ENCODE data around the gene PRKCA.

The PRKCA gene

GRCh38 chr17:66462010-66462409, 159.6 kb downstream of the PRKCA start:
- Mint-ChIP-seq H3K27ac (no peak overlapping the region), H3K36me3 (ENCODE audit: insufficient read depth) (peaks cover 6% of the 10 kb centered on the region)

DNA sequence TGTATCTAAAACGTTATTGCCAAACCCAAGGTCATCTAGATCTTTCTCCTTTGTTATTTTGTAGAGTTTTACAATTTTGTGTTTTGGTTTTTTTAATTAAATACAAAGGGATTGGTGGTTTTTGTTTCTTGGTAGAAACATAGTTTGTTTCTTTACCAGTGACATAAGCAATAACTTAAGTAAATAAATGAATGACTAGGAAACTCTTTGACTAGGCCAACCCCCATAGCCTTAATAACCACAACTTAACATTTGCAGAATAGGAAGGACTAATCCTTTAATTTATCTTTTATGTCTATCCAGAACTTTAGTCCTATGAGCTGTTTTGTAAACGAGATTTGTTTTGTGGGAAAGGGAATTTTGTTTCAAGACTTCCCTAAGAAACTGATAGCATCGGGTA, 162.5 kb downstream of the PRKCA start:
- Mint-ChIP-seq H3K4me1 (ENCODE audit: low read depth in 2 of 2) (peaks cover 17 to 20% of the 10 kb centered on the region in 2 donors), H3K4me3 (no peak overlapping the region)
- no peak for ATAC-seq (replicated peaks)

More at GRCh38 chr17:66462010-66462409, 159.6 kb downstream of the PRKCA start:
- Mint-ChIP-seq H3K9me3 (no peaks in the 10 kb centered on the region), H3K27me3 (no peaks in the 10 kb centered on the region), H3K4me1 (ENCODE audit: low read depth in 2 of 2) (peaks cover 4 to 7% of the 10 kb centered on the region in 2 donors), H3K4me3 (no peak overlapping the region)
- DNase-seq (no peak), ATAC-seq (replicated peaks) (no peak)

GRCh38 chr17:66465701-66466100, 163.3 kb downstream of the PRKCA start:
- no peaks in the 10 kb centered on the region for H3K27me3 Mint-ChIP-seq
- DNase-seq, result no peak
- H3K9me3 Mint-ChIP-seq, result no peaks in the 10 kb centered on the region
- peaks cover 20 to 25% of the 10 kb centered on the region in 2 donors for H3K4me1 Mint-ChIP-seq (ENCODE audit: low read depth in 2 of 2)
- H3K36me3 Mint-ChIP-seq (ENCODE audit: insufficient read depth), result peaks cover 3% of the 10 kb centered on the region
- no peak for ATAC-seq (replicated peaks)
- H3K27ac Mint-ChIP-seq, result peak overlapping the region; percentile 12 to 74
- H3K4me3 Mint-ChIP-seq, result no peak overlapping the region

More for the DNA sequence above, 162.5 kb downstream of the PRKCA start:
- no peaks in the 10 kb centered on the region for H3K27me3 Mint-ChIP-seq
- H3K27ac Mint-ChIP-seq, result no peak overlapping the region
- H3K36me3 Mint-ChIP-seq (ENCODE audit: insufficient read depth), result peaks cover 3% of the 10 kb centered on the region
- H3K9me3 Mint-ChIP-seq, result no peaks in the 10 kb centered on the region
- no peak for DNase-seq

DNA sequence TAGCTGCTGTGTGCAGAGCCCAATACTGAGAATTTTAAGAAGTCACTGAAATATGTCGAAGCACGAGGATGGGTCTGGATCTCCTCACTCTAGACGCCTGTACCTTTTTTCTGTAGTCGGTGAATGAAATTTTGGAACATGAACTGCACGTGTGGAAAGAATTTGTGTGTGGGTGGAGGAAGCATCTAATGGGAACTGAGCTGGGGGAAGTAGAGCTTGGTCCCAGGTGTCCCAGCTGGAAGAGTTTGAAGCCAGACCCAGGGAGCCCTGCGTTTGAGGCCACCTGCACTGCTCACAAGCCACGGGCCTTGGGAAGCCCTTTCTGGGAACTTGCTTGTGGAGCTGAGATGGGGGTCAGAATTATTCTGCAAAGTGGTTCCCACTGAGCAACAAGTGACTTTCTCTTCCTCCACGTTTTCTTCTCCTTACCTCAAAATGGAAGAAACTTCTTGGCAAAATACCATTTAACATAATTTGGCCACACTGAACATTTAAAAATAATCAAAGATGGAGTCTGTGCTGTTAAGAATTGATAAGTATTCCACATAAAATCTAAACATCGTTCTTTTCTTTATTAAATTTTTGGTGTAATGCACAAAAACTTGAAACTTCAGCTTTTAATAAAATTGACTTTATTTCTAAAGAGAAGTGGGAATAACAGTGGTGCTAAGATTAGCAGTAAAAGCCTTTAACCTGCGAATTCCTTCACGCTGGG, 163.8 kb downstream of the PRKCA start:
- peaks cover 3% of the 10 kb centered on the region for H3K36me3 Mint-ChIP-seq (ENCODE audit: insufficient read depth)
- H3K27me3 Mint-ChIP-seq, result no peaks in the 10 kb centered on the region
- no peak for DNase-seq
- H3K4me1 Mint-ChIP-seq (ENCODE audit: low read depth in 2 of 2), result peaks cover 23 to 29% of the 10 kb centered on the region in 2 donors
- no peak for ATAC-seq (replicated peaks)
- peak overlapping the region in 1 of 2 donors; percentile 12 for H3K27ac Mint-ChIP-seq
- no peaks in the 10 kb centered on the region for H3K9me3 Mint-ChIP-seq
- peak overlapping the region in 1 of 2 donors; percentile 6 for H3K4me3 Mint-ChIP-seq

- no peak for DNase-seq
- no peak for ATAC-seq (replicated peaks)
- Mint-ChIP-seq H3K4me1 (ENCODE audit: low read depth in 2 of 2) (peaks cover 23 to 29% of the 10 kb centered on the region in 2 donors), H3K27ac (no peak overlapping the region), H3K27me3 (no peaks in the 10 kb centered on the region), H3K9me3 (no peaks in the 10 kb centered on the region), H3K36me3 (ENCODE audit: insufficient read depth) (peaks cover 3% of the 10 kb centered on the region), H3K4me3 (peak overlapping the region; percentile 17 to 34)
Measured at GRCh38 chr17:66466840-66467367, 164.5 kb downstream of the PRKCA start.

- H3K4me1 Mint-ChIP-seq (ENCODE audit: low read depth in 2 of 2), result peaks cover 23 to 29% of the 10 kb centered on the region in 2 donors
- H3K27me3 Mint-ChIP-seq, result no peaks in the 10 kb centered on the region
- H3K36me3 Mint-ChIP-seq (ENCODE audit: insufficient read depth), result peaks cover 3% of the 10 kb centered on the region
- H3K4me3 Mint-ChIP-seq, result no peak overlapping the region
- peak overlapping the region in 1 of 2 donors; percentile 79 for H3K27ac Mint-ChIP-seq
- H3K9me3 Mint-ChIP-seq, result no peaks in the 10 kb centered on the region
- DNase-seq (no peak), ATAC-seq (replicated peaks) (no peak)
Measured at GRCh38 chr17:66467766-66468165, 165.4 kb downstream of the PRKCA start.

GRCh38 chr17:66468241-66469087, 166.1 kb downstream of the PRKCA start:
- DNase-seq (no peak), ATAC-seq (replicated peaks) (no peak)
- no peaks in the 10 kb centered on the region for H3K36me3 Mint-ChIP-seq (ENCODE audit: insufficient read depth)
- peak overlapping the region; percentile 6 to 46 for H3K4me3 Mint-ChIP-seq
- H3K27ac Mint-ChIP-seq, result peak overlapping the region in 1 of 2 donors; percentile 79
- H3K9me3 Mint-ChIP-seq, result no peaks in the 10 kb centered on the region
- H3K27me3 Mint-ChIP-seq, result no peaks in the 10 kb centered on the region
- H3K4me1 Mint-ChIP-seq (ENCODE audit: low read depth in 2 of 2), result peaks cover 23 to 29% of the 10 kb centered on the region in 2 donors

GRCh38 chr17:66469088-66469442, 166.7 kb downstream of the PRKCA start:
- H3K27ac Mint-ChIP-seq, result peak overlapping the region in 1 of 2 donors; percentile 79
- H3K9me3 Mint-ChIP-seq, result no peaks in the 10 kb centered on the region
- no peak for ATAC-seq (replicated peaks)

DNA sequence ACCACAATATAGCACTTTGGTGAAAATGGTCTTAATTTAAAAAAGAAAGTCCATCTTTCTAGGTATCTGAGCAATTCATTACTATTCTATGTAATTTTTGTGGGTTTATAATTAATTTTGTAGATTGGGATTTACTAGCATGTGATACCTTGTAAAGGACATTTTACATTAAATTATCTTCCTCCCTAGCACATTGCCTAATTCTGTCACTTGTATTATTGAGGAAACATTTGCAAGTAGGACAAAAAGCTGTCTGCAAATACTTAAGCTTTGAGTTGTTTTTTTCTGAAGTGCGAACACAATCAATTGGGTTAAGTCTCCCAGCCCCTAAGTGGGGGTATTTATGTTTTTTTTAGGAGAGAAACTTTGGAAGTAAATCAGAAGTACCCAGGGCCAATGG, 167.0 kb downstream of the PRKCA start:
- peak overlapping the region in 1 of 2 donors; percentile 46 for H3K4me3 Mint-ChIP-seq
- DNase-seq (no peak), ATAC-seq (replicated peaks) (no peak)
- no peaks in the 10 kb centered on the region for H3K27me3 Mint-ChIP-seq
- peak overlapping the region in 1 of 2 donors; percentile 79 for H3K27ac Mint-ChIP-seq
- no peaks in the 10 kb centered on the region for H3K36me3 Mint-ChIP-seq (ENCODE audit: insufficient read depth)
- no peaks in the 10 kb centered on the region for H3K9me3 Mint-ChIP-seq
- H3K4me1 Mint-ChIP-seq (ENCODE audit: low read depth in 2 of 2), result peaks cover 23 to 29% of the 10 kb centered on the region in 2 donors

More at GRCh38 chr17:66469088-66469442, 166.7 kb downstream of the PRKCA start:
- Mint-ChIP-seq H3K4me3 (peak overlapping the region; percentile 6 to 46), H3K27me3 (no peaks in the 10 kb centered on the region), H3K4me1 (ENCODE audit: low read depth in 2 of 2) (peaks cover 23 to 29% of the 10 kb centered on the region in 2 donors), H3K36me3 (ENCODE audit: insufficient read depth) (no peaks in the 10 kb centered on the region)
- DNase-seq, result no peak

- Mint-ChIP-seq H3K9me3 (no peaks in the 10 kb centered on the region), H3K4me1 (ENCODE audit: low read depth in 2 of 2) (peaks cover 23 to 29% of the 10 kb centered on the region in 2 donors), H3K4me3 (peak overlapping the region in 1 of 2 donors; percentile 25), H3K36me3 (ENCODE audit: insufficient read depth) (no peaks in the 10 kb centered on the region), H3K27ac (no peak overlapping the region), H3K27me3 (no peaks in the 10 kb centered on the region)
- DNase-seq, result no peak
- ATAC-seq (replicated peaks), result no peak
Measured at GRCh38 chr17:66469890-66470289, 167.5 kb downstream of the PRKCA start.

GRCh38 chr17:66472123-66472522, 169.7 kb downstream of the PRKCA start:
- no peak overlapping the region for H3K27ac Mint-ChIP-seq
- no peak for ATAC-seq (replicated peaks)

GRCh38 chr17:66474258-66474657, 171.8 kb downstream of the PRKCA start:
- H3K4me3 Mint-ChIP-seq, result no peak overlapping the region
- ATAC-seq (replicated peaks) (no peak), DNase-seq (no peak)
- H3K9me3 Mint-ChIP-seq, result no peaks in the 10 kb centered on the region
- no peaks in the 10 kb centered on the region for H3K36me3 Mint-ChIP-seq (ENCODE audit: insufficient read depth)
- H3K4me1 Mint-ChIP-seq (ENCODE audit: low read depth in 2 of 2), result peaks cover 8 to 9% of the 10 kb centered on the region in 2 donors
- no peak overlapping the region for H3K27ac Mint-ChIP-seq
- no peaks in the 10 kb centered on the region for H3K27me3 Mint-ChIP-seq

More at GRCh38 chr17:66472123-66472522, 169.7 kb downstream of the PRKCA start:
- H3K36me3 Mint-ChIP-seq (ENCODE audit: insufficient read depth), result no peaks in the 10 kb centered on the region
- no peaks in the 10 kb centered on the region for H3K9me3 Mint-ChIP-seq
- no peak for DNase-seq
- H3K4me1 Mint-ChIP-seq (ENCODE audit: low read depth in 2 of 2), result peaks cover 15 to 24% of the 10 kb centered on the region in 2 donors
- no peak overlapping the region for H3K4me3 Mint-ChIP-seq
- no peaks in the 10 kb centered on the region for H3K27me3 Mint-ChIP-seq

DNA sequence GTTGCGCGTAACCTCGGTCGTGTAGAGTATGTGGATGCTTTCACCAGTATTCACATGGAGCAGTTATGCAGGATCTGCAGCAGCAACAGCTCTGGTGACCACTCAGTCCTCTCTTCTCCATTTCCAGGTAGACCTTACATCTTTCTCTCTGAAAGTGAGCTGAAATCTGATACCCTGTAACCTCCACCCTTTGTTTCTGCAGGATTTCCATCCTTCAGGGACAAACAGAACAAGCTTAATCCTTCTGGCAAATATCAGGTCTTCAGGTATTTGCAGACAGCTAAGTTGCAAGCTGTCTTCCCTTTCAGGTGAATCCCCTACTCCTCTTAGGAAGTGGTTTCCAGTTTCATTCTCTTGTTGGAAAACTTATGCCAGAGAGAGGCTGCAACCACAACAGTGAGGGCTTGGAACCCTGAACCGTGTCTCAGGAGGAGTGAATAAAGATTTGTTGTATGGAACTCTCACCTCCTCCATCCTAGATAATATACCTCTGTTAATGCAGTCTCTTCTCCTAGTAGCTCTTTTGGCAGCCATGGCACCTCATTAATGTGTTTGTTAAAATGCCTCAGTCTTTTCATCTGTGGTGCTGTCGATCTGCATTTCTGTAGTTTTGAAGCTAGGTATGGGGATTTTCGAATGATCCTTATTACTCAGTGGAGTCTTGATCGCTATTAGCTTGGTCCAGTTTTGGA, 172.5 kb downstream of the PRKCA start:
- DNase-seq (no peak), ATAC-seq (replicated peaks) (no peak)
- H3K27ac Mint-ChIP-seq, result no peak overlapping the region
- no peak overlapping the region for H3K4me3 Mint-ChIP-seq
- H3K36me3 Mint-ChIP-seq (ENCODE audit: insufficient read depth), result no peaks in the 10 kb centered on the region
- peaks cover 7 to 9% of the 10 kb centered on the region in 2 donors for H3K4me1 Mint-ChIP-seq (ENCODE audit: low read depth in 2 of 2)
- H3K27me3 Mint-ChIP-seq, result no peaks in the 10 kb centered on the region
- H3K9me3 Mint-ChIP-seq, result no peaks in the 10 kb centered on the region

All from effector memory CD8-positive, alpha-beta T cell (primary cell).